ENCODE results near the gene MKLN1. TPM values are rescaled to one million over a fixed set of nuclear protein-coding genes. Genes with fewer than 3 reads are reported as not detected.

MKLN1 gene
- polyA plus RNA-seq, 1 donor, result 21.6 TPM

DNA sequence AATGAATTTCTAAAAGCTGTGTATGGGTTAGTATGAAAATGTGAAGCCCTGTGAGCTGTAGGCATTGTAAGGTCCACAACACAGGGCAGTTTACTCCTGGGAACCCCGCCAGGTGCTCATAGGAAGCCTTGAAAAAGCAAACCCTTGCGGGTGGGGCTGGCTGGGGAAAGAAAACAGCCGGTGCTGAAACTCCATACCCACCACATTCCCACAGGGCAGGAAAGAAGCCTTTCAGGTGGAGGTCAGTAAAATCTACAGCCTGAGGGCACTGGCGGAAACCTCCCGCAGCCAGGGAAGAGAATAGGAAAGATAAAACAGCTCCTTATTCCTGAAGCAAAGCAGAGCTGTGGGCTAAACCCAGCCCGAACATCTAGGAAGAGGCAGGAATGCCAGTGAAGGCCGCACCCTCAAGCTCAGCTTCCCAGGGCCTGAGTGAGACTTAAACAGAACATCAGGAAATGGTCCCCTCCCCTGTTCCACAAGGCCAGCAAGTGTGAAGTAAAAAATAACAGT, 194.0 kb downstream of the MKLN1 start:
- no peak for DNase-seq (ENCODE audit: low read depth)

DNA sequence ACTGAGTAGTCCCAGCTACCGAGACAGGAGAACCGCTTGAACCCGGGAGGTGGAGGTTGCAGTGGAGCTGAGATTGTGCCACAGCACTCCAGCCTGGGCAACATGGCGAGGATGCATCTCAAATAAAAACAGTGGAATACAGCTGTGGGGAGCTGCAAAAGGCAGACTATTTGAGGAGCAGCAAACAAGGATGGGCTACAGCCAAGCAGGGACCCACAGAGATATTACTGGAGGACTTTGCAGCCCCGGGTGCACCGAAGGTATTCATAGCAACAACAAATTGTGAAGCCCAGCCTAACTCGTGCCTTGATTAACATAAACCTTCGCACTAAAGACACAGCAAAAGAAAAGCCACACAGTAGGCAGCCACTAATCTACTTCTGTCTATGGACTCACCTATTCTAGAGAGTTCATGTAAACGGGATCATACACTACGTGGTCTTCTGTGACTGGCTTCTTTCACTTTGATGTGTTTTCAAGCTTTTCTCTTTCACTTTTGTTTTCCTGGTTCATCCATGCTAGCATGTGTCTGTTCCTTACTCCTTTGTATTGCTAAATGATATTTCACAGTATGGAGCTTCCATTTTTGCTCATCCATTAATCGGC, 194.8 kb downstream of the MKLN1 start:
- no peak for DNase-seq (ENCODE audit: low read depth)

DNA sequence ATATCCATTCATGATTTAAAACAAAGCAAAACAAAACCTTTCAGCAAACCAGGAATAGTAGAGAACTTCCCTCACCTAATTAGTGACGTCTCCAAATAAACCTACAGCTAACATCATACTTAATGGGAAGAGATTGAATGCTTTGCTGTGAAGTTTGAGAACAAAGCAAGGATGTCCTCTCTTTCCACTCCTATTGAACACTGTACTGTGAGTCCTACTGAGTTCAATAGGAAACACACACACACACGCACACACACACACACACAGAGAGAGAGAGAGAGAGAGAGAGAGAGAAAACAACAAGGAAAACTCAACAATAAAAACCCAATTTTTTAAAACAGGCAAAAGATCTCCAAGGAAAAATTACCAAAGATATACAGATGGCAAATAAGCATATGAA, 196.4 kb downstream of the MKLN1 start:
- DNase-seq (ENCODE audit: low read depth), result no peak

DNA sequence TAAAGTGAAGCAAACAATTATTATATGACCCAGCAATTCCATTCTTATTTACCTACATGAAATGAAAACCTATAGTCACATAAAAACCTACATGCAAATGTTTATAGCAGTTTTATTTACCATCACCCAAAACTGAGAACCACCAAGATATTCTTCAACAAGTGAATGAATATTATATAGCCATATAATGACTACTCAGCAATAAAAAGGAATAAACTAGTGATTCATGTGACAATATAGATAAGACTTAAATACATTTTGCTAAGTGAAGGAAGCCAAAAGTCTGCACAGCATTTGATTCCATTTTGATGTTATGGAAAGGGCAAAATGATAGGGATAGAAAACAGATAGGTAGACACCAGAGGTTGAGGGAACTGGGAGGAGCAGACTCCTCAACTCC, 197.0 kb downstream of the MKLN1 start:
- no peak for DNase-seq (ENCODE audit: low read depth)

DNA sequence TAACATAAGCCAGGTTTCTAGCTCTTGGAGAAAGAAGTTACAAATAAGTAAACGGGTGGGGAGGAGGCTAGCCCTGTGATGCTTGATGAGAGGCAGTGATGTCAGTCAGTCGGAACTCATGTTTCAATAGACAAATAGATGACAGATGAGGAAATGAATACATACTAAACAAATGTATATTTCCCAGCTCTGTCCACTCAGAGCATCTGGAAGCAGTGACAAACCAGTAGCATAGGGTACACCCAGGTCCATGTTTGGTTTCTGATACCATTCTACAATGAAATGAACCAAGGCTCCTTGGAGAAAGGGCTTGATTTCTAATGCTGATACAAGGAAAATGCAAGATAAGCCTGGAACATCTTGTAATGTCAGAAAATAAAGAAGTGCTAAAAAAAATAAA, 198.1 kb downstream of the MKLN1 start:
- DNase-seq (ENCODE audit: low read depth), result no peak

DNA sequence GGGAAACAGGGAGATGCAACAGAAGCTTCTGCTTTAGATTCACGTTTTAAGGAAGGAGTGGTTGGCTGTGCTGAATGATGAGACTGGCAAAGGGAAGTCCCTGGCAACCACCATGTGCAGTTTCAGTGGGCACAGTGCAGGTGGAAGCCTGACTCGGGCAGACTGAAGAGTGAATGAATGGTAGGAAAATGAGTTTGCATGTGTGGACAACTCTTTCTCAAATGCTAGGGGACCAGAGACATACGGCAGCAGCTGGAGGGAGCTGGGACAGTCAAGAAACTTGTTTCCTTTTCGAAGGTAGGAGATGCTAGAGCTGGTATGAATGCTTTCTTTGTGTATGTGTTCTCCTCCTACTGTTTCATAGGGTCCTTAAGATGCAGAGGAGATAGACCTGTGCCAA, 199.8 kb downstream of the MKLN1 start:
- DNase-seq (ENCODE audit: low read depth), result no peak

DNA sequence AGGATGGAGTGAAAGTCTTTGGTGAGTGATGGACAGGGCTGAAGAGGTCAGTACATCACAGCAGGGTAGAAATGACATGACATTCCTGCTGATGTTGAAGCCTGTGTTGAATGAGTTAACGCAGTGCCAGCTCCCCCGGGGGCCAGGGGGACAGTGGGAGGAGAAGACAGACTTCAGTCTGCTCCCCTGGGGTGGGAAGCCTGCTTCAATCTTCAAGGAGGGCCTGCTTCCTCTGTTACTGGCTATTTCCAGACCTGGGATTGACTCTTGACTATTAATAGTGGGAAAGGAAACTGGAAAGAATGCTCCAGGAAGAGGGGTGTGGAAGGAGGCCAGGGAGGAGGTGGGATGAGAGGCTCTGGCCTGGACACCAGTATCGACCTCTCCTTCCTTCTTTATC, 201.5 kb downstream of the MKLN1 start:
- no peak for DNase-seq (ENCODE audit: low read depth)

DNA sequence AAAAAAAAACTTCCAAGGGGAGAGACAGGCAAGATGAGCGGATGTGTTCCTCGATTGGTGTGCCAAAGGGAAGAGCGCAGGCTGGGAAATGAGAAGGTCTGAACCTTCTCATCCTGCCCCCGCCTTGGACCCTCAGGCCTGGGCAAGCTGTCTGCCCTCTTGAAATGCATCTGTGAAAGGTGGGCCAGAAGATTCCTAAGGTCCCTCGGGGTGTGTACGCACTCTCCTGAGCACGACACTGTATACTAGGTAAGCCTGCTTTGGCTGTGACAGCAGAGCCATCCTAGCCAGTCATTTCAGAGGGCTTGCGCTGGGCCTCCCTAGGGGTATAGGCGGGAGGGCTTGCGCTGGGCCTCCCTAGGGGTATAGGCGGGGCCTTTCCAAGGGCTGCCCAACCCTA, 201.9 kb downstream of the MKLN1 start:
- DNase-seq (ENCODE audit: low read depth), result no peak

DNA sequence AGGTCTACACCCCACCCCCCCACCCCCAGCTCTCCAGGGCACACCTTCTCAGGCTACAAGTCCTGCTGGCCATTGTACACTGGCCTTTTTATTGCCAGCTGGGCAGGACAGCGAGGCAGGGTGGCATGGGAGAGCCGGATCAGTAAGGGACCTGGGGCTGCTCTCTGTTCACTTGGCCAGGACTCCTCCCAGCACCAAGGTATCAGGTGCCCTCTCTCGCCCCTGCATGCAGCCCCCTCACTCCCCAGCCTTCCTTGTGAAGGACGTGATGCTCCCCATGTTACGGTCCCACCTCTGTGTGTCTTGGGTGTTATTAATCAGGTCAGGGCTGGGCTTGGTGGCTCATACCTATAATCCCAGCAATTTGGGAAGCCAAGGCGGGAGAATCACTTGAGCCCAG, 202.5 kb downstream of the MKLN1 start:
- no peak for DNase-seq (ENCODE audit: low read depth)

DNA sequence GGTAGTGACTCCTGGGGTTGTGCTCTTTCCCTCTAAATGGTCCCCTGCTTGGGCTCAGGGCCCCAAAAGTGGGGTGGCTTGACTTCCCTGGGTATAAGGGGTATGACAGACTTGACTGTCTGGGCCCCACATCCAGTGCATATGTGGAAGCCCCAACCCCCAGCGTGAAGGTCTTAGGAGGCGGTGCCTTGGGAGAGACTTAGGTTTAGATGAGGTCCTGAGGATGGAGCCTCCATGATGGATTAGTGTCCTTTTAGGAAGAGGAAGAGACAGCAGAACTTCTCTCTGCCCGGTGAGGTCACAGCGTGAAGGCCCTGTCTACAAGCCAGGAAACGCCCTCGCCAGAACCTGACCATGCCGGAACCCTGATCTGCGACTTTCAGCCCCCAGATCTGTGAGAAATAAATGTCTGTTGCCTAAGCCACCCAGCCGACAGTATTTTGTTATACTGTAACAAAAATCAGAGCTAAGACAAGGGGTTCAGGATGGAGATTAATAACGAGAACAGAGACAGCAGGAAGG, 205.0 kb downstream of the MKLN1 start:
- no peak for DNase-seq (ENCODE audit: low read depth)

DNA sequence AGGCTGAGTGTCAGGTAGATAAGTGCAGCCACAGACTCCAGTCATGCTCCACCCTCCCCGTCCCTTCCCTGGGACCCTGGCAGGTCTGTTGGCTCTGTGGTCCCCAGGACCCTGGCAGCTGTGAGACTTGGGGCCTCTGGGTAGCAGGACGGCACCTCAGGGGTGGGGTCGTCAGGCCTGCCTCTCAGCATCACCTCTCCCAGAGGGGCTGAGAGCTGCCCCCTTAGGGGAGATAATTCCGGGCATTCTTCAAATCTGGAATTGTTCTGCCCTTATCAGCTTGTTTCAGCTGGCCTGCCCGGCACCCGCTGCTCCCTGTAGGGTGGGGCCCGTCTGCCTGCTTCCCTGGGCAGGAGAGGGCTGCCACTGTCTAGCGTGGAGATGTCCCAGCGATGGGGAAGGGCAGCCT, 205.5 kb downstream of the MKLN1 start:
- DNase-seq (ENCODE audit: low read depth), result no peak

DNA sequence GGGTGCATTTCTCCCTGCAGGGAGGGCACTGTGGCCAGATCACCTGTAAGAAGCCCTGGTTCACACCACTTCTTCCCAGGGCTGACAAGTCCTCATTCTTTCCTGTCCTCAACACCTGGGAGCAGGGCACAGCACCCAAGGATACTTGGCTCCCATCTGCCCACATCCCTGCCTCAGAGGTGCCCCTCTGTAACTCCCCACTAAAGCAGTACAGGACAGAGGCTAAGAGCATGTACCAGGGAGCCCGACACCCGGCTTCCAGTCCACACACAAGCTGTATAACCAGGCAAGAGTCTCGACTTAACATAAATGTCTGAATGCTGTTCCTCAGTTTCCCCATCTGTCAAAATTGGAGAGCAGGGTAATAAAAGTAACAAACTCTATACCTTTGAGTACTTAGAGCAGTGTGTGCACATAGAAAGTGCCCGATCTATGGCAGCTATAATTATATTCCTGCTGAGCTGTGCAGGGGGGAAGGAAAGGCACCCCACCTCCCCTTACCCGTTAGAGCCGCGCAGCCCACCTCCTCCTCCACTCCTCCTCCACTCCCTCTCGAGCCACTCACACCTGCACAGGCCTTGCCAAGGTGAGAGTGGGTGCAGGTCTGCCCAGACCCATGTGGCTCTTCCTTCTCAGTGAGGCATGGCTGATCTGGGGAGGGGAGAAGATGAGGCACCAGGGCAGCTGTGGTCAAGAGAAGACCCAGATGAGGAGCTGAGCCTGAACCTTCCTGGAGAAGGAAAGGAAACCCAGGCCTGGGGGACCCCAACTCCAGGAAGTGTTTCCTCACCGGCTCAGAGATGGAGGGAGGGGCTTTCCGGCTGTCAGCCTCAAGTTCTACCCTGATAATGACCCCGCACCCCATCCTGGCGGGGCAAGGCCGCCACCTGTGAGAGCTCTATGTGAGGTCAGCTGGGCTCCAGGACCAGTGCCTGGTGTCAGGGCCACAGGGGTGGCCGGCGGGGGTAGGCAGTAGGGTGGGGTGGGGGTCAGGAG, 206.2 kb downstream of the MKLN1 start:
- no peak for DNase-seq (ENCODE audit: low read depth)

DNA sequence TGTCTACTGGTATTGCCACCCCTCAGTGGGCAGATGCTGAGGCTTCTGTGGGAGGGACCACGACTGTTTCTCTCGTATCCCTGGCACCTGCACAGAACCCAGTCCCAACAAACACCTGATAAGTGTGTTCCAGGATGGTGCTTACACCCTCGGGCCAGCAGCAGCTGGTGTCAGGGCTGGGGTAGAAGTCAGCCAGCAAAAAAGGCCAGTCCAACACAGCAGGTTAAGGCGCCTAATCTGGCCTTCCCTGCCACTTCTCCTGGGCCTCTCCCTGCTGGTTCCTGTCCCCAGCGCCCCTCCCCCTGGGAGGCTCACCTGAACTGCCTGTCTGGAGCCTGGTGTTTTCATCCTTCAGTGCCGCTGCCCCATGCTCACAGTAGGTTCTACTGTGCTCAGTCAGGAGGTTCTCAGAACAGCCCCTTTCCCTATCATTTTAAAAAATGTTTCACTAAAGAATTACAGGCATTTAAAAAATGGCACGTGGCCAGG, 208.7 kb downstream of the MKLN1 start:
- no peak for DNase-seq (ENCODE audit: low read depth)

DNA sequence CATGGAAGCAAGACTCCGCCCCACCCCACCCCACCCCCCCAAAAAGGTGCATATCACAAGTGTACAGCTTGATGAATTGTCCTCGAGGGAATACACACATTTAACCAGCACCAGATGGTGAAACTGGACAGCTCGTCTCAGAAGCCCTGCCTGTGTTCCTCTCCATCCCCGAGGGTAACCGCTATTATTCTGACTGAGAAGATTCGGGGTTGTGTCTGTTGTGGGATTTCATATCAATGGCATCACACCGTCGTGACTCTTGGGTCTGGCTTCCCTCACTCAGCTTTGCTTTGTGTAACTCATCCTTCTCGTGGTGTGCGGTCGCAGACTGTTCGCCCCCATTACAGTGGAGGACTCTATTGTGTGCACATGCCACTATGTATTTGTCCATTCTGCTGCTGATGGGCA, 209.9 kb downstream of the MKLN1 start:
- DNase-seq (ENCODE audit: low read depth), result no peak

DNA sequence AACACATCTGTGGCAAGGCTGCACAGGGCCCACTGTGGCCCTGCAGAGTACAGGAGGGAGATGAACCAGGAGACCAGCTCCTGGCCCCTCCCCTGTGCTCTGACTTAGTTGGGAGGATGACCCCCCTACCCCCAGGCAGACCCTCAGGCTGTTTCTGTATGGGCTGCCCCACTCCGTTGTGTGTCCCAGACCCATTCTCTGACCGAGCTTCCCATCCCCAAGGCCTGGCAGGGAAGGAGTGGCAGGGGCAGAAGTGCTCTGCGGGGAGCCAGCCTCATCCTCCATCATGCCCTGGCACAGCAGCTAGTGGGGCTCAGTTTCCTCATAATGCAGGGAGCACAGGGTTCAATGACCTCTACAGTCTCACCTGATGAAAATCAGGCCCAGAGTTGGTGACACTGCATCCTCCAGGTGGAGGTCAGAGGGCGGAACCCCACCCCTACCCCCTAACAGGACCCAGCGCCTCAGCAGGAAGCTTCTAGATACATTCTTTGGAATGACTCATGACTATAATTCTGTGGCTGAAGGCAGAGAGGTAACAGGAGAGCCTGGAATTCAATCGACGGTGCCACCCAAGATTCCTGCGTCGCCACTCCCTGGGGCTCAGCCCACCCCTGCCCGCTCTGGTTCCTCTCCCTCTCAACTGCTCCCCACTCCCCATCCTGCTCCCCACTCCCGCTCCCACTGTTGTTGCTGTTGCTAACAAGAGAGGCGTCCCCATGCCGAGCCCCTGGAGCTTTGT, 210.6 kb downstream of the MKLN1 start:
- no peak for DNase-seq (ENCODE audit: low read depth)

DNA sequence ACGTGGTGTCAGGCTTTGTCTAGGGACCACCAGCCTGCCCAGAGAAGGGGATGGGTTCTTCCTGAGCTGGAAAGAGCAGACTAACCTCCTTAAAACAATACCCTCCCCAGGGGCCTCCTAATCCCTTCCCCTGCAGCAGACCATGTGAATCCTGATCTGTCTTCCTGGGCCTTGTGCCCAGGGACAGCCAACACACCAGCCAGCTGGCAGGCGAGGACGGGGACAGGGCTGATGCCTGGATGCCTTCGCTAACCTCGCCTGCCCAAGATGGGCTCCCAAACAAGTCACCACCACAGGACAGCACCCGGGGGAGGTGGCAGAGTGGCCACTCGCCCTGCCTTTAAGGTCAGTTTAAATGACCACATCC, 211.1 kb downstream of the MKLN1 start:
- DNase-seq (ENCODE audit: low read depth), result no peak

DNA sequence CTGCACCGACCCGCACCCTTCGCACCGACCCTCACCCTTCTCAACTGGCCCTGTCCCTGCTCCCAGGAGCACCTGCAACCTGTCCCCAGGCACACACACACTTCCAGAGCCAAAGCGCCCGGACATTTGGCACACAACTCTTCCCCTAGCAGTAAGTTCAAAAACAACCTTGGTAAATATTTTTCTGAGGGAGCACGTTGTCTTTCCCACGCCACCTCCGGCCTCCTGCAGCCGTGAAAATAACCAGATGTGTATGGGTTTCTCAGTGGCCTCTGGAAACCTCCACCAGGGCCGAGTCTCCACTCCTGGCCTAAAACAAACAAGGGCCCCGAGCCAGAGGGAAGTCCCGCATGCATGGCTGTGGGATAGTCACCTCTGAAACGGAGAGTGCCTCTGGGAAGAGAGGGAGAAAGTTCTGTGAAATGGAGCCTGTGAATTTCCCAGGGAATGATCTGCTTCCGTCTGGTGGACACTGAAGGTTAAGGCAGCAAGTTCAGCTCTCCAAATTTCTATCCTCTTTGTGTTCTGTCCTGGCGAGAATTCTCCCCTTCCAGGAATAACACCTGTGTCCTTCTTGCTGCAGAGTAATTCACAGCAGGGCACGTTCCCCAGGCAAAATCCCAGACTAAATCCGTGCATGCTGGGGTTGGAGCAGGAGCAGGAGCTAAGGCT, 213.0 kb downstream of the MKLN1 start:
- DNase-seq (ENCODE audit: low read depth), result no peak

DNA sequence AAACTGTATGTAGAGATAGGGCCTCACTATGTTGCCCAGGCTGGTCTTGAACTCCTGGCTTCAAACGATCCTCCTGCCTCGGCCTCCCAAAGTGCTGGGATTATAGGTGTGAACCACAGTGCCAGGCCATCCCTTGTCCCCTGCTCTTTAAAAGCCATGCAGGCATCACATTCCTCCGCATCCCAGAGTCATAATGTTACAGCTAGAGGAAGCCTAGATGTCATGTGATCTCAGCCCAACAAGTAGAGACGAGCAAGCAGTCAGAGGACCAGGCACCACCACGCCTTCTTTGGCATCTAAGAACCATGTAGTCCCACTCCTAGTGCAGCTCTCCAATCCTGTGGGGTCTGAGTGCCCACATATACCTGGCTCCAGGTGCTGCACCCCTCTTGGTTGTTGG, 215.6 kb downstream of the MKLN1 start:
- no peak for DNase-seq (ENCODE audit: low read depth)

DNA sequence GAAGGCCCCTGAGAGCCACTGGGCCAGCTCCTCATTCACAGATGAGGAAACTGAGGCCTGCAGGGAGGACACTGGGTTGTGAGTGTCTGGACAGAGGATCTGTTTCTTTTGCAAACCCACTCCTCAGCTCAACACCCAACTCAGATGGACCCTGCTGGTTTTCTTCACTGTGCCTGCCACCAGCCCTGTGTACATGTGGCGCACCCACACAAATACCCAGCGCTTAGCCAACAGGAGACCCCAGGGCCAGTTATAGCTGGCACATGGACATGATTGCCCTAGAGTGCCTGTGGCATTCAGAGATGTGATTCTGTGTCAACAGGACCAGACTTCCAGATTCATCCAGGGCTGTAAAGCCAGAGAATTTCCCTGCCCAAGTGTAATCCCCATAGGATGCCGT, 216.3 kb downstream of the MKLN1 start:
- DNase-seq (ENCODE audit: low read depth), result no peak

DNA sequence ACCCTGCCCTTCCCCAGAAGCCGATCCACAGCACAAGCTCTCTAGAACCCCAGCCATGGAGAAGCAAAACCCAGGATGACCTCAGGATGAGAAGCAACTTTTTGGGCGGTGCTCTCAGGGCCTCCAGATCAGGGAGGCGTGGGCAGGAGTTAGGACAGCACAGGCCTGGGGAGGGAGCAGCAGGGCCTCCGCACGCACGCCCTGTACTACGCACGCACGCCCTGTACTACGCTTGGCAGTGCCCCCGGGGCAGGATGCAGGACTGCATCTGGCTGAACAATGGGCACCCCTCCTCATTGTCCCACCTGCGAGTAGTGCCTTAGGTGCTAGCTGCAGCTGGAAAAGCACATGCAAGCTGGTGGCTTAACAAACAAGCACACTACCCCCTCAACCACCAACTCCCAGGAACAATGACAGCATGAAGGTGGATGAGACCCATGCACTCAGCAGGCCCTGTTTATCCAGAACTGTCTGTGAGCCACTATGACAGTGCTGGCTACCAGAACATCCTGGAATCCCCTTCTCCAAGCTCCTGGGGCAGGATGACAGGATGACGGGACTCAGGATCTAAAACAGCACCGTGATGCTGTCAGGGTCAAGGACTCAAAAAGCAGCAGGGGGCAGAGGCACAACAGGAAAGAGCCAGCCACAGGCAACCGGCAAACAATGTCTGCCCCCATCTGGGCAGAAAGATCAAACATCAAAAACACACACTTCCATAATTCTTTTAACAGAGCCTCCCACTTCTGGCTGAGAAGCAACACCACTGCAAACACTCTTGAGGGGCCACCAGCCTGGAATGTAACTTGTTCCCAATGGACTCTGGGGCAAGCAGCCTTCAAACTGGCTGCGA, 217.0 kb downstream of the MKLN1 start:
- no peak for DNase-seq (ENCODE audit: low read depth)

Measured in forelimb muscle (tissue), 1 donor.